NCI-H2196 (cell line): ENCODE measurements around the gene FAM219A.

Experiments used
- DNase-seq: peaks from one replicate; lab custom pipeline; 2025; ENCODE audit not compliant: unreplicated experiment; lab: John Stamatoyannopoulos, UW

FAM219A gene

GRCh38 chr9:34405719-34406118 is 52.7 kb downstream of the FAM219A start:
- DNase-seq = no peak

DNA sequence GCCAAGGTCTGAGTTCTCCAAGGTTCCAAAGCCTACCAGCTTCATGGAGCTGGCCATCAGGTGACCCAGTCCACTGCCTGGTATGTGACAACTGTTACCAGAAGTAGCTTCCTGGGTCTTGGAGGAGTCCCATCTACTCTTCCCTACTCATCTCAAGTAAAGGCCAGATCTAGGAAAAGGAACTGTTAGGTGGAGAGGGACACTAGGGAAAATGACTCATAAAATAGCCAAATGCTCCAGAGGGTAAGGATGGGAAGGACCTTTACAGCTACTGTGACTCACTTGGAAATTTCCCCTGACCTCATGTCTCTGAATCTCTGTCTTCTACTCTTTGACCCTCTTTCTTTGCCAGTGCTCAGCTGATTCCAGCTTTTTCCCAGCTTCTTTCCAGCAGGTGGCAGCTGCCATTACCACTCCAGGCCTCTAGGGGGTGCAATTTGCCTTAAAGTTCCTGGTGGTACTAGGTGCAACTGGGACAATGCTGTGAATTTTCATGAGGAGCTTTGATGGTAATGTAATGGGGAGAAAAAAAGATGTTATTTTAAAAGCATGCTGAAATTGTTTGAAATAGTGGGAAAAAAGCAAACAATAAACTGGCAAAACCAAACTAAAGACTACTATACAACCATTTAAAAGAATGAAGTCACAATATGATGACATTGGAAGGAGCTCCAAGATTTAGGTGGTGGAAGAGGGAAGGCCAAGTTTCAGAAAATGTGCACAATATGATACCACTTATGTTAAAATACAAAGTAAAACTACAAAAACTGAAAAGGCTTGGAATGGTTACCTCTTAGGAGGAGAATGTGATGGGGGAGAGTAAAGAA is 54.6 kb downstream of the FAM219A start:
- DNase-seq = peak; percentile 85

GRCh38 chr9:34400686-34401602 is 57.4 kb downstream of the FAM219A start:
- no peak for DNase-seq

- DNase-seq = no peak
Observed at GRCh38 chr9:34400275-34400674, 58.1 kb downstream of the FAM219A start.

- DNase-seq = no peak
Observed at GRCh38 chr9:34399729-34400128, 58.6 kb downstream of the FAM219A start.

GRCh38 chr9:34398875-34399274 is 59.5 kb downstream of the FAM219A start:
- no peak for DNase-seq

GRCh38 chr9:34396276-34397214 is 61.8 kb downstream of the FAM219A start:
- DNase-seq = no peak

DNA sequence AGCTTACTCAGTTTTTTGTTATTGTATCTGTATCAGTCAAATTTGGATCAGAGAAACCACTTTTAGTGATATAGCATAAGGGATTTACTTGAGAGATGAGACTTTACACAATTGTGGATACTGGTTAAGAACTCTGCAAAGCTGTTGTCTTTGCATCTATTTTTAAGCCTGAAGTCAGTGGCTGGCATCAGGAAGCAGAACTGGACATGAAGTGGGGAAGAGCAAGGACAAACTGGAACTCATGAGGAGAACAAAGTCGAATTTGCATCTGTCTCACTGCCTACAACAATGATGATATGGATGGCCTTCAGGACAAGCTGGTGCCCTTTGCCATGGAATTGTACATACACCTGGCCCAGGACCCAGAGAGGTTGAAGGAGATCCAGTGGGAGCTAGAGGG is 65.9 kb downstream of the FAM219A start:
- DNase-seq = no peak

DNA sequence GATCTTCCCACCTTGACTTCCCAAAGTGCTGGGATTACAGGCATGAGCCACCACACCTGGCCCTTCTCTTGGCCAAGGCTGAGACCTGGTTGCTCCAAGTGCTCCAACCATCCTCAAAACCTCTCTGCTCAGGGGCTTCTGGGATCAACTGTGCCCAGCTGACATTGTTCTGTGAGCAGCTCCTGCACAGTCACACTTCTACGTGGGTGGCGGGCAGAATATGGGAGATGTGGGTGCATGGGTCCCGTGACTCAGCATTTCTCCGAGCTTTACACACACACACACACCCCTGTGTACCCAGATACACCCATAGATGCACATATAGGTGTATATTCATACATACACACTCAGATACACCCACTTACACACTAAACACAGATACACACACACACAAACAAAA is 71.1 kb downstream of the FAM219A start:
- no peak for DNase-seq

DNA sequence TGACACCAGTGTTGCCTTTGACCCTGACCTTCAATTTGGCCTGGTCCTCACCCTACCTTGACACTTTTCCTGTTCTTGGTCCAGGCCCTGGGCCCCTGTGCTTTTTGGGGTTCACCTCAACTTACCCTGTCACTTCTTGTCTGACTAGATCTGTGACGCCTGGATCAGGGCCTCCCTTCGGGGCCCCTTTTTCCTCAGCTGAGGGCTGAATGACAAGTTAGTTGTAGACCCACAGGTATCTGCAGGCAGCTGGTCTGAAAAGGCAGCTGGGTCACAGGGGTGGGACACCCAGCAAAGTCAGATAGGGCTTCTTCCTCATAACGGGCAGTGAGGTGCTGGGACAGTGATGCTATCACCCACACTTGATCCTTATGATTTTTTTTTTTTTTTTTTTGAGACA is 71.7 kb downstream of the FAM219A start:
- no peak for DNase-seq

DNA sequence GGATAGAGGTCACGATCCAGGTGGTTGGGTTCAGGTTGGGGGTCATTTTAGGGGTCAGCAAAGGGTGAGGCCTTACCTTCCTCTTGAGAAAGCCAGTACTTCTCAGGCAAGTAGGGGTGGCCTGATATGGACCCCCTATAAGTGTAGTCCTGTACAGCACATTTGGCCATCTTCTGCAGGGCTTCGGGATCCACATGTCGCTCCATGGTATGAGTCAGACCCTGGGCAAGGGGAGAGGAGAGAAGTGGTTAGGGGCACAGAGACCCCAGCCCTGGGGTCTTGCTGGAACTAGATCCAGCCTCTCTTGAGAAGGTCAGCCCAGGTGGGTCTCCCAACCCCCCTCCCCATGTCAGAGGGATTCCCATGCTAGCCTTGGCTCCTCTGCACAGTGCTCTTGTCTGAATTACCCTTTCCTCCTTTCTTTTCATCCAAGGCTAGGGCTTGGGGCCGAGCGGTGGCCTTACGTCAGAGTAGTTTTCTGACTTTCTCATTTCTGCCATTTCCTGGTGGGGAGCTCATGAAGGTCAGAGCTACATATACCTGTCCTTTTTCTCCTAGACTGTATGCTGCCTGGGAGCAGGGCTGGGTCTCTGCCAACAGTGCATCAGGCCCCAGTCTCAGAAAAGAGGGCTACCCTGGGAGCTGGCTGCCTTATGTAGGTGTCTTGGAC is 72.7 kb downstream of the FAM219A start:
- no peak for DNase-seq

GRCh38 chr9:34384368-34385165 is 73.8 kb downstream of the FAM219A start:
- DNase-seq = no peak

DNA sequence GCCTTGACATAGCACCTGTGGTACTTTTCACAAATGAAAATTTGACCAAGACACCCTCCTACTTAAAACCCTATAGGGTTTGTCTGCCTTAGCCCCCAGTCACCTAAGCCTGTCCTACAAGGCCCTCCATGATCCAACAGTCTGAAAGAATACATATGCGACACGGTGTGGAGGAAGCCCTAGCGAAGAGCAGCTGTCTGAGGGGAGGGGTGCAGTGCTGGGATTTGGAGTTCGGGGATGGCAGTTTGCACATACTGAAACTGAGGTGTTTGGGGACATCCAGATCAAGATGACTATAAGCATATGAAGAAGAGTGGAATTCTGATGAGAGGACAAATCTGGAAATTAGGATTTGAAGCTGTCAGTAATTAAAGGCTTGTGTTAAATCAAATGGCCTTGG is 74.5 kb downstream of the FAM219A start:
- no peak for DNase-seq

DNA sequence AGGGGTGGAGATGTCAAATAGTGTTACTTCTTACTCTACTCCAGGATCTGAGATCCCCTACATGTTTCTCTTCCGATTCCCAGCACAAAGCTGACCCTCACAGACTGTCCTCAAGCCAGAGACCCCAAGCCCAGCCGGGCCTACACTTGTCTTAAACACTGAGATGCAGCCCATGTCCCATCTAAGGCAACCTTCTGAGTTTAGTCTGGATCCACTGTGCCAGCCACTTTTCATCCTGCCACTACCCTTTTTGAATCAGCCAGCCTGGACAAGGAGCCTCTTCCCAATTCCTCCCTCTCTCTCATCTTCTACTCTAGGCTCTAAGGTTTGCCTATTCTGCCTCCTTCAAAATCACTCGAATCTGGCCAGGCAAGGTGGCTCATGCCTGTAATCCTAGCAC is 75.5 kb downstream of the FAM219A start:
- DNase-seq = no peak

DNA sequence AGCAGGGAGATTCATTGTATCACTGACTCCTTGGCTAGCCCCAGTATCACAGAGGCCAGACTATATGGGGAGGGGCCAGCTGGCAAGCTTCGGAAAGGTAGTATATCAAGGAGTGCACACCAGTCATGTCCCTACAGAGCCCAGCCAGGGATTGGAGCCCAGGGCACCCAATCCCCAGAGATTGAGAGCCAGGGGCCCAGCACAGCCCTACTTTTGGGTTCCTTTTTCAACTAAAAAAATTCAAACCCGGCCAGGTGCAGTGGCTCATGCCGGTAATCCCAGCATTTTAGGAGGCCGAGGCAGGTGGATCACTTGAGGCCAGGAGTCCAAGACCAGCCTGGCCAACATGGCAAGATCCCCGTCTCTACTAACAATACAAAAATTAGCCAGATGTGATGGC is 76.3 kb downstream of the FAM219A start:
- DNase-seq = no peak

- no peak for DNase-seq
Observed at GRCh38 chr9:34381323-34381722, 77.0 kb downstream of the FAM219A start.

DNA sequence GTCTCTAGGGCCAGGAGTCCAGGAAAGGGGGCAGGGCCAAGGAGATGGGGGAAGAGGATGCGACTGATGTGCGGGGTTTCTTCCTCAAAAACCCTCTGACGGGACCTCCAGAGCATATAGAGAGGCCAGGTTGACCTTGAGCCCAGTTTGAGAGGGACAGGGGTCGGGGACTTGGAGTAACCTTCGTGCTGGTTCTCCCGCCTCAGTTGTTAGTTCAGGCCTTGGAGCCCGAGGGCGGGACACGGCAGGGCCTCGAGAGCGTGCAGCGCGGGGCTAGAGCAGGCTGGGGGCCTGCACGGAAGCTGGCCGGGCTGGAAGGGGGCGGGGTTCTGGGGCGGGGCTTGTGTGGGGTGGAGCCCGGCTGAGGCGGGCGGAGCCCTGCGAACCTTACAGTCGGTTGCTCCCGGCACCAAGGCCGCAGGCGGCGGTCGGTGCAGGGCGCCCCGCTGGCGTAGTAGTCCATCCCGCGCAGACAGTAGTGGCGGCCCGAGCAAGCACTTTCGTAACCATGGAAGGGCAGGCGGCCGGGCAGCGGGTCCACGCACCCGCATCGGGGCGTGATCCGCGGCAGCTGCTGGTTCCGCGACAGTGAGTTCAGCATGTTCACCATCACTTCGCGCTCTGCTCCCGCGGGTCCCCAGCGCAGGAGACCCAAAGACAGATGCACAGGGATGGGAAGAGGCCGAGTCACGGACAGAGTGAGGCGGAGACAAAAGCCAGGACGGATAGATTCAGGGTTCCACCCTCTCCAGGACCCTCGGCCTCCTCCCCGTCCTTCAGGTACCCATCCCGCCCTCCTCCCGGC is 77.7 kb downstream of the FAM219A start:
- peak; percentile 47 for DNase-seq

GRCh38 chr9:34380034-34380510 is 78.3 kb downstream of the FAM219A start:
- DNase-seq = no peak
